Subcutaneous adipose tissue (tissue), 4 donors: Measurements from ENCODE around the gene ACSL5. TPM values are rescaled to one million over a fixed set of nuclear protein-coding genes. Genes with fewer than 3 reads are reported as not detected.

Experiments
- total RNA-seq, 4 donors: library from RNA; depleted of rRNA; stranded (reverse); fragments of >200 nt; gene quantifications; one replicate each; pipeline ENCODE4 v1.1.0, GENCODE V29; 2016
- TF ChIP-seq, protein P1 (sequence below): fragments of 450-650 bp; IDR thresholded peaks from one replicate; pipeline ENCODE4 v1.5.1; 2016; ENCODE audit warnings: low read depth, mild to moderate bottlenecking, control low read depth, antibody characterized with exemption, moderate library complexity

Gene ACSL5, protein sequence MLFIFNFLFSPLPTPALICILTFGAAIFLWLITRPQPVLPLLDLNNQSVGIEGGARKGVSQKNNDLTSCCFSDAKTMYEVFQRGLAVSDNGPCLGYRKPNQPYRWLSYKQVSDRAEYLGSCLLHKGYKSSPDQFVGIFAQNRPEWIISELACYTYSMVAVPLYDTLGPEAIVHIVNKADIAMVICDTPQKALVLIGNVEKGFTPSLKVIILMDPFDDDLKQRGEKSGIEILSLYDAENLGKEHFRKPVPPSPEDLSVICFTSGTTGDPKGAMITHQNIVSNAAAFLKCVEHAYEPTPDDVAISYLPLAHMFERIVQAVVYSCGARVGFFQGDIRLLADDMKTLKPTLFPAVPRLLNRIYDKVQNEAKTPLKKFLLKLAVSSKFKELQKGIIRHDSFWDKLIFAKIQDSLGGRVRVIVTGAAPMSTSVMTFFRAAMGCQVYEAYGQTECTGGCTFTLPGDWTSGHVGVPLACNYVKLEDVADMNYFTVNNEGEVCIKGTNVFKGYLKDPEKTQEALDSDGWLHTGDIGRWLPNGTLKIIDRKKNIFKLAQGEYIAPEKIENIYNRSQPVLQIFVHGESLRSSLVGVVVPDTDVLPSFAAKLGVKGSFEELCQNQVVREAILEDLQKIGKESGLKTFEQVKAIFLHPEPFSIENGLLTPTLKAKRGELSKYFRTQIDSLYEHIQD
- total RNA-seq = 10 to 100 TPM; 24.9 to 50.5 (median 34.3) TPM

DNA sequence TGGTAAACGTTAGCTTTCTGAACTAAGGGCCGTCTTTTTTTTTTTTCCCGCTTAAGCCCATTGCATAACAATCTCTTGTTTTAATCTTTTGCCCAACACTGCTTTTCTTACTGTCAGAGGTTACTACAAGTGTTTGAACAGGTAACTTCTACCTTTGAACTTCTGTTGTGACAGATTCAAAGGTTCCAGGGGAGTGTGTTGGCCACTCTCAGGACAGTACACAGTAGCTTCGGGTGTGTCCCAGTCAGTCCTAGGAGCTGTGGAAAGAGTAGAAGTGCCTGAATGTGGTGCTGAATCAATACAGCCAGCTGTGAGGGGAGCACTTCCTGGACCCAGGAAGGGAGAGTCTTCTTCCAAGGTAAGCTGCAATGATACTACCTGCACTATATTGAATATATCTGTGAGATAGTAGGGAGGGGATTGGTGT lies at the start of gene ACSL5:
Gene ACSL5, plus strand, starts transcription at position 205 of the 427 bp plus-strand sequence. CDS start 20,831 bp downstream, outside the sequence.
- TF ChIP-seq, protein P1, sequence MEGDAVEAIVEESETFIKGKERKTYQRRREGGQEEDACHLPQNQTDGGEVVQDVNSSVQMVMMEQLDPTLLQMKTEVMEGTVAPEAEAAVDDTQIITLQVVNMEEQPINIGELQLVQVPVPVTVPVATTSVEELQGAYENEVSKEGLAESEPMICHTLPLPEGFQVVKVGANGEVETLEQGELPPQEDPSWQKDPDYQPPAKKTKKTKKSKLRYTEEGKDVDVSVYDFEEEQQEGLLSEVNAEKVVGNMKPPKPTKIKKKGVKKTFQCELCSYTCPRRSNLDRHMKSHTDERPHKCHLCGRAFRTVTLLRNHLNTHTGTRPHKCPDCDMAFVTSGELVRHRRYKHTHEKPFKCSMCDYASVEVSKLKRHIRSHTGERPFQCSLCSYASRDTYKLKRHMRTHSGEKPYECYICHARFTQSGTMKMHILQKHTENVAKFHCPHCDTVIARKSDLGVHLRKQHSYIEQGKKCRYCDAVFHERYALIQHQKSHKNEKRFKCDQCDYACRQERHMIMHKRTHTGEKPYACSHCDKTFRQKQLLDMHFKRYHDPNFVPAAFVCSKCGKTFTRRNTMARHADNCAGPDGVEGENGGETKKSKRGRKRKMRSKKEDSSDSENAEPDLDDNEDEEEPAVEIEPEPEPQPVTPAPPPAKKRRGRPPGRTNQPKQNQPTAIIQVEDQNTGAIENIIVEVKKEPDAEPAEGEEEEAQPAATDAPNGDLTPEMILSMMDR = no peak

DNA sequence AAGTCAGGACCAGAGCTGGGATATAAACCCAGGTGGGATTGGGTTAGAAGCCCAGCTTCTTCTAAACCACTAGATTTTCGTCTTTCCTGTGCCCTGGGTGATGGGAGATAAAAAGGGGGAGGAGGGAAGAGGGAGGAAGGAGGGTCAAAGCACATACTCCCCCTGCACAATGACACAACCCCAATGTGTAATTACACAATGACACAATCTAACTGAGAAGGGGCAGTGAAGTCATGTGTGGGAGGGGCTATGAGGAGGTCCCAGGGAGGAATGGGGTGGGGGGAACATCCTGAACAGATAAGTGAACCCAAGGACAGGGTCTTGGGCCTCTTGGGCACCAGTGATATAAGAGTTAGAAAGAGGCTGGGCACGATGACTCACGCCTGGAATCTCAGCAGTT lies 46.2 kb upstream of the ACSL5 start:
- TF ChIP-seq, protein P1 = no peak

DNA sequence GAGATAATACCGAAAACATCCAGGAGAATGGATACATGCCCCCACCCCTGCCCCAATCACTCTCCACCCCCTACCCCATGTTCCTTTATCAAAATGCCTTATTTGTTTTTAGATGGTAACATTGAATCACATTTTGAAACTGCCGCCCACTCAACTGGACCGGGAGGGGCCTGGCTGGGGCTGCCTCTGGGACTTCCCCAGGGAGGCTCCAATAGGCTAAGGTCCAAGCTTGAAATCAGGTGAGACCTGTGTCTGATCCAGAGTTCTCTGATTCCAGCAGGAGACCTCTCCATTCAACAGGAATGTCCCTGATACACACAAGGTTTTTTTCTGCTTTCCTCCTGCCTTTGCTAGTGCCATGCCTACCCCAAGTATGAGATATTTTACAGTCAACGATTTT lies 43.8 kb upstream of the ACSL5 start:
- TF ChIP-seq, protein P1 = no peak

DNA sequence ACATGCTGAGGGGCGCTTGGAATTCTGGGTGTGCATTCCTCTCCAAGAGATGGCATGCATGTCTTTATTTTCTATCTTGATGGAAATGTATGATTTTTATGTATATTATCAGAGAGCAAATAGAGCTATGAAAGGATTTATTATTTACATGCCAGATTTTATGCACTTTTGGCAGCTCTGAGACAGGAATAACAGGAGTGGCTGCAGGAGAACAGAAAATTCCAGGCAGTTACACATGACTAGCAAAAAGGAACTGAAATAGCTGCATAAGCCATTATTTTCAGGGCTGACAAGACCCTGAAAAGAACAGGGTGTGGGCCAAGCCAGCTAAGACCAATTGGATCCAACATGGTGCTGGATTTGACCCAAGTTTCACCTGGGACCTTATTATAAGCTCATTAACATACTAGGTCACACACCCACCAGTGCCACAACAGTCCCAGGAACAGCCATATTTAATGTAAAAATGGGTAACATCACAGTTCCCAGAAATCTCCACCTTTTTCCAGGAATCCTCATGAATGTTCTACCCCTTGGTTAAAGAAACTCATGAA lies 43.2 kb upstream of the ACSL5 start:
- TF ChIP-seq, protein P1 = no peak

DNA sequence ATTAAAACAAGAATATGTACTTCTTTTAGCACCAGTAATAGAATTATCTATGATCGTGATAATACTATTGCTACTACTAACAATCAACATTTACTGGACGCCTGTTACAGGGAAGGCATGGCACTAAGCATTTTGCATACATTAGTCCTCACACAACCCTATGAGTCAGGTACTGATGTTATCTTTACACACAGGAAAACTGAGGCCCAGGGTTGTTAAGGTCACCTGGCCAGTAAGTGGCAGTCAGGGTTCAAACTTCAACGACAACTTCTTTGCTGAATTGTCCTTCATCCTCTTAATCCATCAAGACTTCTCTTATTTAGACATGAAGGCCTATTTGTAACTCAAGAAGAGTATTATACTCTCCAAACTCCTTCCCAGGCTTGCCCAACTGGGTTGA lies 41.9 kb upstream of the ACSL5 start:
- TF ChIP-seq, protein P1 = no peak

DNA sequence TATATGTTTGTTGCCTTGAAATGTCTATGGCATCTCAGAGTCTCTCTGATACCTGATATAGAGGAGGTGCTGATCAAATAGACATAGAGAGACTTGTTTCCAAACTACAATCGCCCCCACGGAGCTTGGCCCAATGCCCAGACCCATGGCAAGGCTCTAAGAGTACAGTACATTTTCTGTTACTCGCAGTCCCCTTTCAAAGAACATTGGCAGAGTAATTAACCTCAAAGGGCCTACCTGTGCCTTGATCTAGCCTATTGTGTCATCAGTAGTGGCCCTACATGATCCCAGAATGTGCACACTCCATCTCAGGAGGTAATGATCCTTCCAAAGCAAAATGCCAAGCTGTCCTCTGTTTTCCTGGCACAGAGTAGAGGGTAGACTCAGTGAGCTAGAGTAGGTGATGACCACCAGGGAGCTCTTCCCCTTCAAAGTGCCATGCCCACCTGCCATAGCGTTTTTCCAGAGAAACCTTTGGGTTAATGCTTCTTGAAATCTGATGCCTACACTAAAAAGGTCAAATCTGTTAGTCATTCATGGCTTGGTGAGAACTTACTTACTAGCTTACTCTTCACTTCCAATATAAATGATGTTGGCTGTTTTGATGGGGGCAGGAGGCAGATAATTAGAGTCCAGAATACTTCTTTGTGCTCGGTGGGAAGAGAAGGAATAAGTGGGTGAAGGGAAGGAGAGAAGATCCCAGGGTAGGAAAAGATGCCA lies 41.2 kb upstream of the ACSL5 start:
- TF ChIP-seq, protein P1 = no peak
